GM21737 (cell line): ENCODE results near the gene CPNE4.

Experiments
- ATAC-seq: cut with Tn5 transposase; IDR thresholded peaks from one replicate; pipeline ENCODE4 v1.9.1; 2021; ENCODE audit warnings: mild to moderate bottlenecking, moderate library complexity; ENCODE audit not compliant: unreplicated experiment

CPNE4 gene

GRCh38 chr3:131883711-131884407 is 151.0 kb downstream of the CPNE4 start:
- ATAC-seq = no peak

- no peak for ATAC-seq
Observed at GRCh38 chr3:131883086-131883485, 151.7 kb downstream of the CPNE4 start.

GRCh38 chr3:131881777-131882176 is 153.0 kb downstream of the CPNE4 start:
- ATAC-seq = no peak

DNA sequence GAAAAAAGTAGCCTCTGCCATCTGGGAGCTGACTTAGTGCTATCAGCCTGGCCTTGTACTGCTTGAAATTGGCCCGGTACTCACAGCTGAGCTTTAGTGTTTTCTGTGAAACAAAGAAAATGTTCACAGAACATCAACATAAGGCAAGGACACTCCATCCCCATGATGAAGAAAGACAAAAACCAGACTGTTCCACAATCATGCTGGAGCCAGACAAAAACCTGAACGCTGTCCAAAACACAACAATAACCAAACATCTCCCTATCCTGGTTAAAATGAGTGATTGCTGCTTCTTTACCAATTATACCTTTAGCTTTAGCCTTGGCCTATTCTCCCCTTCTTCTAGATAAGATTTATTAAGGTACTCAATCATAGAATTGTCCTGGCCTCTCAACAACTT is 153.9 kb downstream of the CPNE4 start:
- ATAC-seq = no peak

DNA sequence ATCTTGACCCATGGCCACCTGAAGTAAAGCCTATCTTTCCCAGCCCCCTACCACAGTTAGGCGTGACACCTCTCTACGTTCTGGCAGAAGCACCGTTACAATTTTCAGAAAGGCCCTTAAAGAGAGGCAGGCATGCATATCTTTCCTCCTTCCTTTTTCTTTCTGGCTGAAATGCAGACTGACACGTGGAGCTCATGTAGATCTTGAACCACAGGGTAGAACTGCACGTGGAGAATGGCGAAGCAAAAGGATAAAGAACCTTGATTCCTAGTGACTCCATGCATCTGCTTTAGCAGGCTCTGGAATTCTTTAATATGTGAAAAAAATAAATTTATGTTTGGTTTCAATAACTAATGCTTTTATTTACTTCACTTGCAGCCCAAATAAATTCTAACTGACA is 166.6 kb downstream of the CPNE4 start:
- ATAC-seq = no peak

DNA sequence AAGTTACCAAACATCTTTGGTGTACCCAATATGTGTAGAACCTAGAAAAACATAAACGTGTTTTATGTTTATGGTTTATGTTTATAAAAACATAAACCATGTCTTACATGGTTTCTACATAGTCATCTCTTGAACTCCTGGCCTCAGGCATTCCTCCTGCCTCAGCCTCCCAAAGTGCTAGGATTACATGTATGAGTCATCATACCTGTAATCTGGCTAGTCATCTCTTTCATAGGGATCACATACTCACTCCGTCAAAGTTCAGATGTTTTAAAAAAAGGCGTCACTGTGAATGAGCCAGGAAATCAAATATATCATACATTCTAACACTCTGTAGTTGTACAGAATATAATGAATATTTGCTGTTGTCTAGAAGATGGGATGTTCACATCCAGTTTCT is 178.6 kb downstream of the CPNE4 start:
- ATAC-seq = no peak

DNA sequence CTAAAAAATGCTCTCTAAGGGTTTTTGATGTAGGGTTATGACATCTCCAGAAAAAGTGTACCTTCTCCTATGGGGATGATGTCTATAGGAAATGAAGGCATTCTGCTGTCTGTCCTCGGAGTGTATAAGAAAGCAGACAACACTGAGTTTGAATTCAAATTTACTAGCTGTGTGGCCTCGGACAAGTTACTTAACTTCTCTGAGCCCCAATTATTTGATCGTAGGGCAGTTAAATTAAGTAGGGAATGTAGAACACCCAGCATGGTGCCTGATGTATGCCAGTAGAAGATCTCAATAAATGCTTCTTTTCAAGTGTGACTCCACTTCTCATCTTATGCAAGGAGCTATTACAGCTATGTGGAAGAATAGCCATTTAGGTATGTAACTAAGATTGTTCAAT is 184.6 kb downstream of the CPNE4 start:
- ATAC-seq = no peak

DNA sequence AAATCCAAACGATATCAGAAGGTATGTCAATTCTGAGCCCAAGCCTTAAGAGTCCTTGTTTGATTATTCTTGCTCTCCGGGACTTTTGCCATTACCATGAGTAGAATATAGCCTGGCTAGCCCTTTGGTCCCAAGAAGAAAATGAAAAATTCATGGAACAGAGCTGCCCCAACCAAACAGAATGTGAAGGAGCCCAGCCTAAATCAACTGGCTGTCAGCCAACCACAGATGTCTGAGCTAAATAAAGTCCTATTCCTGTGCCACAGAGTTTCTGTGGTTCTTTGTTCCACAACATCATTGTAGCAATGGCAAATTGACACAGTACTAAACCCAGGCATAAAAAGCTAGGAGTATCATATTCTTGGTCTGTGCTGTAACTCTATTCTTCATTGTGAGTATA is 185.2 kb downstream of the CPNE4 start:
- no peak for ATAC-seq

DNA sequence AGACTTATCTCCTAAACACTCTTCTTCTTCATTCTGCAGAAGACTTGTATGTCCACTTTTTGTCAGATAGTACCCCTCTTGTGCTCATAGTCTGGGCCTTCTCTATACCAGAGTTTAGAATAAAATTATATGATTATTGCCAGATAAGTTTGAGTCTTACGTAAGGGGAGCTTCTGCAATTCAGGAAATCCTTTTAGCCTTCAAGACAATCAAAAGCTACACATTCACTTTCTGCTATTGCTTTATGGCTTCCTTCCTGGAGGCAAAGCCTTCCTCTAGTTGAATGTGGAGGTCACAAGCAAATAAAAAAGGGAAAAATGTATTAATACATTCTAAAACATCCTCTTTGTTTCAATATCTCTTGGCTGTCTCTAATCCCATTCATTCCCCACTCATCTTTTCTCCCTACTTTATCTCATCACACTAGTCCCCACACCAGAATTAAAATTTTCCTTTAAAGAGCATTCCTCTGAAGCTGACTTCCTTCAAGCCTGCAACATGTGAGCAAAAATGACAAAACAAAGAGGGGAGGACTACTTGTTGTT is 186.8 kb downstream of the CPNE4 start:
- ATAC-seq = no peak

- no peak for ATAC-seq
Observed at GRCh38 chr3:131846296-131846924, 188.4 kb downstream of the CPNE4 start.

- no peak for ATAC-seq
Observed at GRCh38 chr3:131843174-131843573, 191.6 kb downstream of the CPNE4 start.

- ATAC-seq = no peak
Observed at GRCh38 chr3:131840156-131840797, 194.5 kb downstream of the CPNE4 start.

DNA sequence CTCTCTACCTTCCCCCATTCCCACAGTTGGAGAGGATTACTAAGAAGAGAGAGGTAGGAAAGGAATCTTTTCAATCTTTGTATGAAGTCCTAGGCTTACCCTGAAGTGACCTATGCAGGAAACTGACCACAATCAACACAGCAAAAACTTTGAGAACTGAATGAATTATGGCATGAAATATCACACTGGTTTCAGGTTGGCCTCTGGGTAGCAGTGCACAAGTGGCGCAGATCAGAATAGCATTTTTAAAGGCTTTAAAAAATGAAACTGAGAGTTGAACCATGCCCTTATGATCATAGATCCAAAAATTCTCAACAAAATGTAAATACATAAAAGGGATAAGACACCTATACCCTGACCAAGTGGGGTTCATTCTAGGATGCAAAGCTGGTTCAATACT is 198.9 kb downstream of the CPNE4 start:
- ATAC-seq = no peak

DNA sequence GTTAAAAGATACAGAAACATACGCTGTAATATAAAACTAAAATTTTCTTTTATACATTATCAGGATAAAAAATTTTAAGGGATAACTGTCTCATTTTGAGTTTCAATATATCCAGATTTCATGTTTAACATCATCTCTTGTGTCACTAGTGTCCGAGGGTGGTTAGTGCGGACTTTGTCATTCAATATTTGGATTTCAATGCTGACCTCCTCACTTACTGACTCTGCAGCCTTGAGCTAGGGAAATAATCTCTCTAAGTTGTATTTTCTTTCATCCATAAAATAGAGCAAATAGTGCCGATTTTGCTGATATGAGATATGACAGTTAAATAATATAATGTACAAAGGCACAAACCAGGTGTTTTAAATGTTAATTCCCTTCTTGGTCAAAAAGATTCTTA is 203.2 kb downstream of the CPNE4 start:
- ATAC-seq = no peak

- ATAC-seq = no peak
Observed at GRCh38 chr3:131821191-131821762, 213.5 kb downstream of the CPNE4 start.

DNA sequence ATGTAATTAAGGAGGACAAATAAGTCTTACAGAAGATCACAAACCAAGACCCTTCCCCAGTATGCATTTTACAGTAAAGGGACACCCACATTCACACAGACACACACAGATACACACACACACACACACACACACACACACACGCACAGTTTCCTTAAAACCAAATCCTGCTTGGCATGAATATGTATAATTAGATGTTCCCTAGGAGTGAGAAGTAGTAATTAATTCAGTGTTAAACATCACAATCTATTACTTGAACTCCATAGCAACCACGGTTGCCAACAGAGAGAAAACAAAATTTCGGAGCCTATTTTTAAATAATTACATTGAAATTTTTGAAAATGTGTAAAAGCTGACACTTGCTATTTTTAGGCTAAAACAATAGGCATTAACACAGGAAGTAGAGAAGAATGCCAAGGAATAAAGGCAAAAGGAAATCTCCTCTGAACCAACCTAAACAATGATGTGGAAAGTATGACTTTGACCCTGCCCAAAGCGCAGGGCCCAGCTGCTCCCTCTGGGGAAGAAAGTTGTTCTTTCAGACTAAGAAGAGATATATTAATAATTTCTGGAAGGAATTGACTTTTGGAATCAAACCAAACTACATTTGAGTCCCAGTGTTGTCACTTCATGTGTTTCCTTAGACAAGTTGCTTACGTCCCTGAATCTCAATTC is 215.3 kb downstream of the CPNE4 start:
- no peak for ATAC-seq

DNA sequence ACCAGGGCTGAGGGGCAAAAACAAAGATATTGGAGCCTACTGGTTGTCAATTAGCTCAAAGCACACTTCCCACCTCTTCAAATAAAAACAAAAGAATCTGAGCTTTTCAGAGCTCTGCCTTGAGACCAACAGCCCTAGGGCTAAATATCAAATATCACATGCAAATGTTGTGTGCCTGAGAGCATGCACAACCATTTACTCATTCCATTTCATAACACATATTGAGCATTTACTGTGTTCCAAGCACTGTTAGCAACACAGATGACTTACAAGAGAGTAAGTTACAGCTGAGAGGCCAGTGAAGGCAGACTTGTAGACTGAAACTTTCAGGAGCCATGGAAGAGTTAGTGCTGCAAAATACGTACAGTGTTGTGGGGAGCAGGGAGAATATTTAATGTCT is 222.4 kb downstream of the CPNE4 start:
- no peak for ATAC-seq

GRCh38 chr3:131811481-131811880 is 223.3 kb downstream of the CPNE4 start:
- ATAC-seq = no peak

GRCh38 chr3:131807822-131808221 is 227.0 kb downstream of the CPNE4 start:
- no peak for ATAC-seq

- ATAC-seq = no peak
Observed at GRCh38 chr3:131806736-131807135, 228.1 kb downstream of the CPNE4 start.

DNA sequence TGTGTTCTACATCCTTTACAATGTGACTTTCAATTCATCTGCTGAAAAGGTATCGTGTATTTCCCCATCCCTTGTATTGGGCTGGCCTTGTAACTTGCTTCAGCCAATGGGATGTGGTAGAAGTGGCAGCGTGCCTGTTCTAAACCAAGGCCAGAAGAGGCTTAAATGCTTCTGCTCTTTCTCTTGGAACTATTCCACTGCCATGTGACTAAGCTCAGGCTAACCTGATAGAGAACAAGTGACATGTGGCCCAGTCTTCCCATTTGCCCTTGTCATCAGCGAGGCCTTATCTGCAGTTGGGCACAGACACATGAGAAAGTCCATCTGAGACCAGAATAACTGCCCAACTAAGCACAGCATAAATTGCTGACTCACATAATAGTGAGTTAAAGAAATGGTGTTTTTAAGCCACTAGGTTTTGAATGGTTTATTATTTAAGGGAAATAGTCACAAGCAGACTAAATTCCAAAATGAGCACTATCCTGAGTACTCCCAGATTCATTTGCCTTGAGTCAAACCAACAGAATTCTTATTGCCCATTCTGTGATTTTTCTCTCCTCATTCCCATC is 230.2 kb downstream of the CPNE4 start:
- no peak for ATAC-seq
